Endothelial cell (in vitro differentiated cells): ENCODE data around the gene ATP1A4. TPM values are rescaled to one million over a fixed set of nuclear protein-coding genes. Genes with fewer than 3 reads are reported as not detected.
"Not testable (repeated sequence)": the region's sequence is repeated elsewhere in the genome, so short reads cannot be mapped to it uniquely, and the experiment has no call there.

Experiments used
- DNase-seq: peaks from one replicate; pipeline ENCODE4 v3.0.0; 2021; ENCODE audit warnings: low spot score
- H3K27ac Mint-ChIP-seq: one replicate; pipeline ENCODE4 v1.8.0; 2021; ENCODE audit warnings: mixed read lengths, inconsistent platforms; ENCODE audit not compliant: unreplicated experiment
- H3K27me3 Mint-ChIP-seq: one replicate; pipeline ENCODE4 v1.8.0; 2021; ENCODE audit warnings: mild to moderate bottlenecking, moderate library complexity, mixed read lengths, inconsistent platforms; ENCODE audit not compliant: unreplicated experiment
- H3K36me3 Mint-ChIP-seq: one replicate; pipeline ENCODE4 v1.8.0; 2021; ENCODE audit warnings: mild to moderate bottlenecking, low read depth, mixed read lengths, inconsistent platforms; ENCODE audit not compliant: unreplicated experiment
- H3K4me1 Mint-ChIP-seq: one replicate; pipeline ENCODE4 v1.8.0; 2021; ENCODE audit warnings: mild to moderate bottlenecking, mixed read lengths, inconsistent platforms; ENCODE audit not compliant: unreplicated experiment
- H3K4me3 Mint-ChIP-seq: one replicate; pipeline ENCODE4 v1.8.0; 2021; ENCODE audit warnings: mild to moderate bottlenecking, mixed read lengths, inconsistent platforms; ENCODE audit not compliant: unreplicated experiment
- H3K9me3 Mint-ChIP-seq: one replicate; pipeline ENCODE4 v1.8.0; 2021; ENCODE audit warnings: mixed read lengths, inconsistent platforms; ENCODE audit not compliant: unreplicated experiment
- total RNA-seq: library from RNA; stranded (reverse); fragmentation: NEBNext Ultra II Directional; extraction: Animal tissue kit (Norgen Biotek cat#: 25700); gene quantifications from one replicate; pipeline ENCODE4 v1.2.1, GENCODE V29; 2021; ENCODE audit not compliant: unreplicated experiment
- TF ChIP-seq, protein P1 (sequence below): fragments of 200-600 bp; sonication (generic); IDR thresholded peaks from one replicate; pipeline ENCODE4 v1.5.0; 2021; ENCODE audit warnings: antibody characterized with exemption; ENCODE audit not compliant: unreplicated experiment

The ATP1A4 gene
- total RNA-seq, 1 donor from 2014 or later = not detected

DNA sequence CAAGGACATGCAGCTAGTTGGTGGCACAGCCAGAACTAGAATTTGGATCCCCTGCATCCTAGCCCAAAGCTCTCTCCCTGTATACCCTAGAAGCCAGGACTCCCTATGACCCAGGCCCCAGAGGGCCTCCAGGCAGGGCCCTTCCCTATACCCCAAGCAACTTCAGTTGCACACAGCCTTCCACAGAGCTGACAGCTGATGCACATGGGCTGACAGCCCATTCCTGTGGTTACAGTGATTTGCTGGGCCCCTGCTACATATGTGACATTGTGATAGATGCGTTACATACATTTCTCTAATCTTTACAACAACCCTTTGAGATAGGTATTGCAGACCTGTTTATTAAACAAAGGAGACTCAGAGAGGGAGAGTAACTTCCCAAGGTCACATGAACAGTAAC is 30.0 kb upstream of the ATP1A4 start:
- no peak for DNase-seq
- H3K9me3 Mint-ChIP-seq = no peaks in the 10 kb centered on the region
- no peaks in the 10 kb centered on the region for H3K36me3 Mint-ChIP-seq
- TF ChIP-seq, protein P1, sequence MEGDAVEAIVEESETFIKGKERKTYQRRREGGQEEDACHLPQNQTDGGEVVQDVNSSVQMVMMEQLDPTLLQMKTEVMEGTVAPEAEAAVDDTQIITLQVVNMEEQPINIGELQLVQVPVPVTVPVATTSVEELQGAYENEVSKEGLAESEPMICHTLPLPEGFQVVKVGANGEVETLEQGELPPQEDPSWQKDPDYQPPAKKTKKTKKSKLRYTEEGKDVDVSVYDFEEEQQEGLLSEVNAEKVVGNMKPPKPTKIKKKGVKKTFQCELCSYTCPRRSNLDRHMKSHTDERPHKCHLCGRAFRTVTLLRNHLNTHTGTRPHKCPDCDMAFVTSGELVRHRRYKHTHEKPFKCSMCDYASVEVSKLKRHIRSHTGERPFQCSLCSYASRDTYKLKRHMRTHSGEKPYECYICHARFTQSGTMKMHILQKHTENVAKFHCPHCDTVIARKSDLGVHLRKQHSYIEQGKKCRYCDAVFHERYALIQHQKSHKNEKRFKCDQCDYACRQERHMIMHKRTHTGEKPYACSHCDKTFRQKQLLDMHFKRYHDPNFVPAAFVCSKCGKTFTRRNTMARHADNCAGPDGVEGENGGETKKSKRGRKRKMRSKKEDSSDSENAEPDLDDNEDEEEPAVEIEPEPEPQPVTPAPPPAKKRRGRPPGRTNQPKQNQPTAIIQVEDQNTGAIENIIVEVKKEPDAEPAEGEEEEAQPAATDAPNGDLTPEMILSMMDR = no peak
- peaks cover 4% of the 10 kb centered on the region for H3K27me3 Mint-ChIP-seq
- H3K4me1 Mint-ChIP-seq = peaks cover 8% of the 10 kb centered on the region
- no peak overlapping the region for H3K4me3 Mint-ChIP-seq
- H3K27ac Mint-ChIP-seq = no peak overlapping the region

DNA sequence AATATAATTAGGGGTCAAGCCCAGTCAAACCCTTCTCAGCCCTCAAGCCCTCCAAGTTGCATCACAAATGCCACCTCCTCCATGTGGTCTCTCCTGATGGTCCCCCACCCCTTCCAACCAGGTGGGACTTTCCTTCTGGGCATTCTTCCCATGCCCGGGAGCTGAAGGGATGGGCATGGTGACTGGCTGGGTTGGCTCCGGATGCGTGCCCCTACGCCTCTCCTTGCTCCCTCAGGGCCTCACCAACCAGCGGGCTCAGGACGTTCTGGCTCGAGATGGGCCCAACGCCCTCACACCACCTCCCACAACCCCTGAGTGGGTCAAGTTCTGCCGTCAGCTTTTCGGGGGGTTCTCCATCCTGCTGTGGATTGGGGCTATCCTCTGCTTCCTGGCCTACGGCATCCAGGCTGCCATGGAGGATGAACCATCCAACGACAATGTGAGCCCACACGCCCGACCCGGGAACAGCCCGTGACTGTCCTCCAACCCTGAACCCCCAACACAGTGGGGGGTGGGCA is 28.4 kb upstream of the ATP1A4 start:
- H3K9me3 Mint-ChIP-seq = no peaks in the 10 kb centered on the region
- no peak overlapping the region for H3K27ac Mint-ChIP-seq
- H3K27me3 Mint-ChIP-seq = peaks cover 4% of the 10 kb centered on the region
- no peak for DNase-seq
- peaks cover 4% of the 10 kb centered on the region for H3K4me1 Mint-ChIP-seq
- TF ChIP-seq, protein P1 = no peak
- H3K4me3 Mint-ChIP-seq = no peak overlapping the region
- no peaks in the 10 kb centered on the region for H3K36me3 Mint-ChIP-seq

DNA sequence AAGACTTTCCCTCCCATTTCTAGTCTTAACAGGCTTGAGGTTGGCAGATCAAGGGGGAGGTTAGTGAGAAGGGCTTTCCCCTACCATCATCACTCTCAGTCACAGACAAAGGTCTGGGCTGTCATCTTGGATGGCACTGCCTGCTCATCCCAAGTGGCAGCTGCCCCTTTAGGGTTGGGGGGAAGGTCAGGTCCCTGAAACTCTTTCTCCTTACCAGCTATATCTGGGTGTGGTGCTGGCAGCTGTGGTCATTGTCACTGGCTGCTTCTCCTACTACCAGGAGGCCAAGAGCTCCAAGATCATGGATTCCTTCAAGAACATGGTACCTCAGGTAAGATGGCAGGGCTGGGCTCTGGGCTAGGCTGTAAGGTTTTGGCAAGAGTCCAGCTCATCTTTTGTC is 27.7 kb upstream of the ATP1A4 start:
- Mint-ChIP-seq H3K27me3 (peaks cover 4% of the 10 kb centered on the region), H3K9me3 (no peaks in the 10 kb centered on the region), H3K4me3 (no peak overlapping the region), H3K36me3 (no peaks in the 10 kb centered on the region), H3K4me1 (no peaks in the 10 kb centered on the region), H3K27ac (no peak overlapping the region)
- DNase-seq = no peak
- TF ChIP-seq, protein P1 = no peak

DNA sequence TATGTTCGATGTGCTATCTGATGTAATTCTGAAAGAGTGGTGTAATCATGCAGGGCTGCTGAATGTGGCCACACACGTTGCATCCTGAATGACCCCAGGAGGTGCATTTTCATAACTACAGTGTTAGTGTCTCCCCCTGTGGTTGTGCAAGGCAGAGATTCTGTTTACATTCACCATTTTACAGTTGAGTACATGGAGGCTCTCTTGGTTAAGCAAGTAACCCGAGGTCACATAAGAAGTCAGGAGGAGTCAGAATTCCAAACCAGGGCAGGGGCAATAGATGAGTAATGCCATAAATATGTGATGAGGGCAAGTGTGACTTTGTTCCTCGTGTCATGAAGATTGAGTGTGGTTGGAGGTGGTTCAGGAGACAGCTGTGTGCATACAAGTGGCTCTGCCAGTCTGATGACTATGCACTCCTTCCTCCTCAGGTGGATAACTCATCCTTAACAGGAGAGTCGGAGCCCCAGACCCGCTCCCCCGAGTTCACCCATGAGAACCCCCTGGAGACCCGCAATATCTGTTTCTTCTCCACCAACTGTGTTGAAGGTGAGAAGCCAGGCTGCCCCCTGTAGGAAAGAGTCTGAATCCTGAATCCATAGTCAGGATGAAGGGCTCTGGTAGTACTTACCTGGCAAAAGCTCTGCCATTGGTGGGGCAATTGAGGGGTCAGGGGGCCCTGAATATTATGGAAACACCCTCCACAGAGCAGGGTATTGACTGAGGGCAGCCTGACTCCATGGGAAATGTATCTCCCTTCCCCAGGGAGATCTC is 26.5 kb upstream of the ATP1A4 start:
- H3K4me3 Mint-ChIP-seq = no peak overlapping the region
- DNase-seq = no peak
- H3K36me3 Mint-ChIP-seq = no peaks in the 10 kb centered on the region
- no peaks in the 10 kb centered on the region for H3K4me1 Mint-ChIP-seq
- H3K27ac Mint-ChIP-seq = no peak overlapping the region
- H3K9me3 Mint-ChIP-seq = no peaks in the 10 kb centered on the region
- H3K27me3 Mint-ChIP-seq = peaks cover 4% of the 10 kb centered on the region
- TF ChIP-seq, protein P1 = no peak

DNA sequence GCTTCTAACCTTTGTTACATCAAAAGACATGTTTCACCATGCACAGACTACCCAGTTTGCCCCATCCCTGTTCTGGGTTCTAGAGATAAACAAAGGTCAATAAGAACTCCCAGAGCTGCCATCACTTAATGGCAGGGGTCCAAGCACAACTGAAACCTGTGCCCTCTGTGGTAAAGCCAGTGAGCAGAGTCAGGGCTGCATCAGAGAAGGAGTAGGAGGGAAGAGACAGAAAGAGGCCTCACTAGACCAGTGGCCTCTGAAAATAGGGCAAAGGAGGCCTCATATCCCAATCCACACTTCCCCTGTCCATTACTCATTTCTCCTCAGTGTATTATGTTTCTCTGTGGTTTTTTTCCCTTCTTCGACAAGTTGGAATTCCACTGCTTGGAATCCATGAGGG is 25.7 kb upstream of the ATP1A4 start:
- no peaks in the 10 kb centered on the region for H3K9me3 Mint-ChIP-seq
- no peak overlapping the region for H3K27ac Mint-ChIP-seq
- peaks cover 3% of the 10 kb centered on the region for H3K27me3 Mint-ChIP-seq
- no peaks in the 10 kb centered on the region for H3K36me3 Mint-ChIP-seq
- no peaks in the 10 kb centered on the region for H3K4me1 Mint-ChIP-seq
- H3K4me3 Mint-ChIP-seq = no peak overlapping the region
- DNase-seq = no peak
- TF ChIP-seq, protein P1 = no peak

DNA sequence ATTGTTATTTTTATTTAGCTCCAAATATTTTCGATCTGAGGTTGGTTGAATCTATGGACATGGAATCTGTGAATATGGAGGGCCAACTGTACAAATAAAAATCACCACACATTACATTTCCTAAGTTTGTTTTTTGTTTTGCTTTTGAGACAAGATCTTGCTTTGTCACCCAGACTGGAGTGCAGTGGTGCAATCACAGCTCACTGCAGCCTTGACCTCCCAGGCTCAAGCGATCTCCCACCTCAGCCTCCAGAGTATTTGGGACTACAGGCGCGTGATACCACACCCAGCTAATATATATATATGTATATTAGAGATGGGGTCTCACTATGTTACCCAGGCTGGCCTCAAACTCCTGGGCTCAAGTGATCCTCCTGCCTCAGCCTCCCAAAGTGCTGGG is 25.1 kb upstream of the ATP1A4 start:
- DNase-seq, H3K27me3 Mint-ChIP-seq, H3K9me3 Mint-ChIP-seq, H3K4me3 Mint-ChIP-seq, H3K4me1 Mint-ChIP-seq, H3K36me3 Mint-ChIP-seq, H3K27ac Mint-ChIP-seq: not testable (repeated sequence)
